LNCAP (cell line): ENCODE results near the gene TESK1.
A peak's percentile ranks its signal among the peaks of the same experiment; 100 is the strongest.

Source experiments
- CTCF ChIP-seq: fragments of 450-650 bp; IDR thresholded peaks from 2 replicates; pipeline ENCODE4 v1.5.1; 2017; ENCODE audit warnings: mild to moderate bottlenecking

The TESK1 gene

GRCh38 chr9:35598866-35599590 is 6.0 kb upstream of the TESK1 start:
- TF ChIP-seq CTCF, result no peak

GRCh38 chr9:35599763-35600604 is 5.1 kb upstream of the TESK1 start:
- TF ChIP-seq CTCF, result no peak

- TF ChIP-seq CTCF, result no peak
Observed at GRCh38 chr9:35603506-35603985, 1.5 kb upstream of the TESK1 start.

- peak; percentile 96 for TF ChIP-seq CTCF
Observed at GRCh38 chr9:35603986-35604577, 980 bp upstream of the TESK1 start.

GRCh38 chr9:35605351-35606137 is 482 bp downstream of the TESK1 start:
- TF ChIP-seq CTCF, result no peak

- no peak for TF ChIP-seq CTCF
Observed at GRCh38 chr9:35606138-35606504, 1.1 kb downstream of the TESK1 start.

- no peak for TF ChIP-seq CTCF
Observed at GRCh38 chr9:35606726-35607125, 1.7 kb downstream of the TESK1 start.
